ENCODE measurements around the gene SORCS2.

DNA sequence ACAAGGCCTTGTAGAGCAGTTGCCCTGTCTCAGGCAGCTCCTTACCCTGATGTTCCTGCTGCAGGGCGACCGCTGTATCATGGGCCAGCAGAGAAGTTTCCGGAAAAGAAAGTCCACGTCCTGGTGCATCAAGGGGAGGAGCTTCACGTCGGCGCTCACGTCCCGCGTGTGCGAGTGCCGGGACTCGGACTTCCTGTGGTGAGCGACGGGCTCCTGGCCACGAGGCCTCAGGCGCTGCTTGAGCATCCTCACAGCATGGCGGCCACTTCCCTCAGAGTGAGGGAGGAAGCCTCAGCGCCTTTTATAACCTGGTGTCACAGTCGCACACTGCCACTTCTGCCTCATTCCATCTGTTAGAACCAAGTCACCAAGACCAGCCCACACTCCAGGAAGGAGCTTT is 521.8 kb downstream of the SORCS2 start:
- TF ChIP-seq POLR2A (IDR thresholded peaks at IDR 0.05) (no peak), POLR2AphosphoS5 (IDR thresholded peaks at IDR 0.05) (no peak)

Measured in prostate gland (tissue), 1 donor.